ENCODE data around the gene CWC22.

GRCh38 chr2:179925713-179926112, 81.4 kb downstream of the CWC22 start:
- TF ChIP-seq CTCF (conservative IDR thresholded peaks at IDR 0.05 in 1 of 2, IDR thresholded peaks at IDR 0.05 in 1 of 2; ENCODE audit: low read depth in 1 of 2, low read length in 2 of 2) = no peak
- no peak for TF ChIP-seq EZH2 (IDR thresholded peaks at IDR 0.05; ENCODE audit: low read length, missing control alignments)

Data from fibroblast of lung (primary cell).